K562 (cell line): Measurements from ENCODE around the gene ASF1B. TPM values are rescaled to one million over a fixed set of nuclear protein-coding genes. Genes with fewer than 3 reads are reported as not detected.

Experiments
- BCL6 ChIP-seq: fragments of 250-450 bp; sonication (Bioruptor Pico); IDR thresholded peaks from 2 replicates; pipeline ENCODE4 v1.4.0; 2020
- NEUROD1 ChIP-seq: fragments of 150-350 bp; IDR thresholded peaks from 2 replicates; pipeline ENCODE4 v1.6.1; 2014; ENCODE audit warnings: borderline replicate concordance, low read length, low read depth; ENCODE audit not compliant: partially characterized antibody
- POLR2AphosphoS2 ChIP-seq: IDR thresholded peaks from 2 replicates; pipeline ENCODE4 v1.6.1; 2012; ENCODE audit warnings: low read length, improper control_type of control experiment
- RCOR1 ChIP-seq, 2 experiments: IDR thresholded peaks; 2 replicates each; pipeline ENCODE4 v1.6.1; 2012; ENCODE audit warnings: low read depth in 2 of 2, low read length in 2 of 2, borderline replicate concordance in 1 of 2, improper control_type of control experiment in 1 of 2
- SAFB ChIP-seq: fragments of 200-400 bp; formaldehyde crosslinking; IDR thresholded peaks from 2 replicates; pipeline ENCODE4 v1.6.1; 2017; ENCODE audit warnings: low read depth, low read length, borderline replicate concordance
- TCF3 ChIP-seq: sonication (generic); formaldehyde crosslinking; IDR thresholded peaks from 2 replicates; pipeline ENCODE4 v1.4.0; 2020; ENCODE audit warnings: mild to moderate bottlenecking, missing genetic modification reagents
- ZBTB40 ChIP-seq, 2 experiments: fragments of 450-650 bp in 1 of 2; sonication (generic) in 1 of 2; formaldehyde crosslinking in 1 of 2; IDR thresholded peaks; 2 replicates each; pipeline versions ENCODE4 v1.7.1 to v1.9.0; 2016 to 2022; ENCODE audit warnings: inconsistent platforms in 1 of 2, mild to moderate bottlenecking in 1 of 2, missing genetic modification reagents in 1 of 2
- ZFX ChIP-seq: sonication (generic); formaldehyde crosslinking; IDR thresholded peaks from 2 replicates; pipeline ENCODE4 v1.8.0; 2022; ENCODE audit warnings: mild to moderate bottlenecking, missing genetic modification reagents, moderate library complexity
- ZHX1 ChIP-seq: fragments of 150-350 bp; conservative IDR thresholded peaks from 2 replicates; pipeline ENCODE4 v1.6.1; 2014; ENCODE audit warnings: low read length
- ZKSCAN1 ChIP-seq: fragments of 150-350 bp; IDR thresholded peaks from 2 replicates; pipeline ENCODE4 v1.6.1; 2016; ENCODE audit warnings: low read depth, low read length
- polyA plus RNA-seq, 8 experiments: library from polyadenylated mRNA; depleted of rRNA in 4 of 8; stranded (reverse) in 5 of 8; unstranded in 3 of 8; fragments of >200 nt; fragmentation: Nextera tagmentation in 2 of 8; fragmentation: Illumina TruSeq in 1 of 8; extraction: Ambion mirVana in 2 of 8; extraction: Trizol in 1 of 8; gene quantifications; 2 replicates each; pipeline versions ENCODE4 v1.2.1 to v1.2.3, GENCODE V29; 2011 to 2014; ENCODE audit warnings: inconsistent platforms in 1 of 8, missing spikeins in 1 of 8
- total RNA-seq, 7 experiments: library from RNA; depleted of rRNA in 6 of 7; stranded (reverse); fragments of >200 nt in 6 of 7; fragmentation: Illumina TruSeq in 2 of 7; extraction: Trizol in 2 of 7; gene quantifications; 2 replicates each; pipeline versions ENCODE4 v1.2.1 to v1.2.3, GENCODE V29; 2011 to 2021; ENCODE audit warnings: low replicate concordance in 1 of 7
- TF ChIP-seq, protein P1 (sequence below), 2 experiments: fragments of 200-800 bp in 1 of 2; sonication (Bioruptor generic) in 1 of 2; sonication (generic) in 1 of 2; formaldehyde crosslinking in 1 of 2; IDR thresholded peaks in 1 of 2; conservative IDR thresholded peaks in 1 of 2; 2 replicates each; pipeline versions ENCODE4 v1.5.0 to v1.6.1; 2016 to 2020; ENCODE audit warnings: missing compliant biosample characterization in 1 of 2, missing genetic modification characterization in 1 of 2, missing genetic modification reagents in 1 of 2

ASF1B gene
- total and polyA plus RNA-seq, 9 of the 15 experiments (the other 6 are each of a cell fraction or from before 2014, with no cell fraction given) = 6.0 to 69.4 (median 53.3) TPM

GRCh38 chr19:14091081-14091812 is 45.1 kb downstream of the ASF1B start (continued):
- TF ChIP-seq ZBTB40 (IDR thresholded peaks at IDR 0.05) = peak; percentile 100
- TF ChIP-seq ZBTB40 (CRISPR knock-in tag; IDR thresholded peaks at IDR 0.05) = peak; percentile 99
- peak; percentile 69 for TF ChIP-seq ZFX (CRISPR knock-in tag)
- peak; percentile 67; the same call in 1 of the 2 replicates for TF ChIP-seq ZKSCAN1
- TF ChIP-seq TCF3 = no peak
- no peak for TF ChIP-seq POLR2AphosphoS2
- TF ChIP-seq NEUROD1 = peak; percentile 19
- TF ChIP-seq RCOR1 (IDR thresholded peaks at IDR 0.05; ENCODE audit: borderline replicate concordance in 1 of 2, low read depth in 2 of 2, low read length in 2 of 2) = peak in 1 of 2 experiments; percentile 27; a peak in 2 of 4 replicates
- no peak for TF ChIP-seq ZHX1
- no peak for TF ChIP-seq SAFB
- TF ChIP-seq BCL6 (CRISPR knock-in tag) = no peak
- TF ChIP-seq, protein P1, sequence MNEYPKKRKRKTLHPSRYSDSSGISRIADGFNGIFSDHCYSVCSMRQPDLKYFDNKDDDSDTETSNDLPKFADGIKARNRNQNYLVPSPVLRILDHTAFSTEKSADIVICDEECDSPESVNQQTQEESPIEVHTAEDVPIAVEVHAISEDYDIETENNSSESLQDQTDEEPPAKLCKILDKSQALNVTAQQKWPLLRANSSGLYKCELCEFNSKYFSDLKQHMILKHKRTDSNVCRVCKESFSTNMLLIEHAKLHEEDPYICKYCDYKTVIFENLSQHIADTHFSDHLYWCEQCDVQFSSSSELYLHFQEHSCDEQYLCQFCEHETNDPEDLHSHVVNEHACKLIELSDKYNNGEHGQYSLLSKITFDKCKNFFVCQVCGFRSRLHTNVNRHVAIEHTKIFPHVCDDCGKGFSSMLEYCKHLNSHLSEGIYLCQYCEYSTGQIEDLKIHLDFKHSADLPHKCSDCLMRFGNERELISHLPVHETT (CRISPR knock-in tag; conservative IDR thresholded peaks at IDR 0.05 in 1 of 2, IDR thresholded peaks at IDR 0.05 in 1 of 2) = peak in 1 of 2 experiments; percentile 80; a peak in 2 of 4 replicates
